Hepatocyte (in vitro differentiated cells): ENCODE measurements around the gene KIFAP3.
"Not testable (repeated sequence)": the region's sequence is repeated elsewhere in the genome, so short reads cannot be mapped to it uniquely, and the experiment has no call there.

Source experiments
- EZH2 ChIP-seq: fragments of 200-600 bp; sonication (generic); IDR thresholded peaks from 2 replicates; pipeline ENCODE4 v1.6.1; 2016; ENCODE audit warnings: antibody characterized with exemption, mild to moderate bottlenecking, borderline replicate concordance
- EZH2phosphoT487 ChIP-seq: fragments of 200-600 bp; sonication (generic); IDR thresholded peaks from one replicate; pipeline ENCODE4 v1.6.1; 2018; ENCODE audit warnings: antibody characterized with exemption, mild to moderate bottlenecking, low read depth, moderate library complexity; ENCODE audit not compliant: unreplicated experiment, severe bottlenecking
- TF ChIP-seq, protein P1 (sequence below): fragments of 200-600 bp; sonication (generic); IDR thresholded peaks from 2 replicates; pipeline ENCODE4 v1.5.1; 2016; ENCODE audit warnings: antibody characterized with exemption, mild to moderate bottlenecking; ENCODE audit not compliant: poor library complexity

DNA sequence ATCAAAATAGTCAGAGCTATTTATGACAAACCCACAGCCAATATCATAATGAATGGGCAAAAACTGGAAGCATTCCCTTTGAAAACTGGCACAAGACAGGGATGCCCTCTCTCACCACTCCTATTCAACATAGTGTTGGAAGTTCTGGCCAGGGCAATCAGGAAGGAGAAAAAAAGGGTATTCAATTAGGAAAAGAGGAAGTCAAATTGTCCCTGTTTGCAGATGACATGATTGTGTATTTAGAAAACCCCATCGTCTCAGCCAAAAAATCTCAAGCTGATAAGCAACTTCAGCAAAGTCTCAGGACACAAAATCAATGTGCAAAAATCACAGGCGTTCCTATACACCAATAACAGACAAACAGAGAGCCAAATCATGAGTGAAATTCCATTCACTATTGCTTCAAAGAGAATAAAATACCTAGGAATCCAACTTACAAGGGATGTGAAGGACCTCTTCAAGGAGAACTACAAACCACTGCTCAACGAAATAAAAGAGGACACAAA lies 14.4 kb downstream of the KIFAP3 start:
- TF ChIP-seq, protein P1, sequence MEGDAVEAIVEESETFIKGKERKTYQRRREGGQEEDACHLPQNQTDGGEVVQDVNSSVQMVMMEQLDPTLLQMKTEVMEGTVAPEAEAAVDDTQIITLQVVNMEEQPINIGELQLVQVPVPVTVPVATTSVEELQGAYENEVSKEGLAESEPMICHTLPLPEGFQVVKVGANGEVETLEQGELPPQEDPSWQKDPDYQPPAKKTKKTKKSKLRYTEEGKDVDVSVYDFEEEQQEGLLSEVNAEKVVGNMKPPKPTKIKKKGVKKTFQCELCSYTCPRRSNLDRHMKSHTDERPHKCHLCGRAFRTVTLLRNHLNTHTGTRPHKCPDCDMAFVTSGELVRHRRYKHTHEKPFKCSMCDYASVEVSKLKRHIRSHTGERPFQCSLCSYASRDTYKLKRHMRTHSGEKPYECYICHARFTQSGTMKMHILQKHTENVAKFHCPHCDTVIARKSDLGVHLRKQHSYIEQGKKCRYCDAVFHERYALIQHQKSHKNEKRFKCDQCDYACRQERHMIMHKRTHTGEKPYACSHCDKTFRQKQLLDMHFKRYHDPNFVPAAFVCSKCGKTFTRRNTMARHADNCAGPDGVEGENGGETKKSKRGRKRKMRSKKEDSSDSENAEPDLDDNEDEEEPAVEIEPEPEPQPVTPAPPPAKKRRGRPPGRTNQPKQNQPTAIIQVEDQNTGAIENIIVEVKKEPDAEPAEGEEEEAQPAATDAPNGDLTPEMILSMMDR = not testable (repeated sequence)
- TF ChIP-seq EZH2, EZH2phosphoT487: not testable (repeated sequence)
